Measurements from ENCODE around the gene IL10RA. TPM values are rescaled to one million over a fixed set of nuclear protein-coding genes. Genes with fewer than 3 reads are reported as not detected.

IL10RA gene
- polyA plus RNA-seq, 3 donors: 152 to 413 (median 226) TPM

GRCh38 chr11:118042796-118043195, 56.6 kb downstream of the IL10RA start:
- 100% methylated on average over 1 of the region's 4 CpGs for WGBS (ENCODE audit: insufficient coverage)
- intact Hi-C loops (cut with micrococcal nuclease): no loop called here
- H3K4me1 ChIP-seq (ENCODE audit: control insufficient read depth in 1 of 2, insufficient read depth in 2 of 2, low read length in 2 of 2): no peaks in the 10 kb centered on the region

GRCh38 chr11:118045191-118045590, 59.0 kb downstream of the IL10RA start:
- Histone ChIP-seq H3K4me3 (replicated peaks in 1 of 3; ENCODE audit: low read depth in 2 of 3, low read length in 3 of 3) (no peak overlapping the region), H2AFZ (ENCODE audit: insufficient read depth, low read depth, low read length, poor library complexity, severe bottlenecking) (no peak overlapping the region), H3K4me1 (ENCODE audit: control insufficient read depth in 1 of 2, insufficient read depth in 2 of 2, low read length in 2 of 2) (no peaks in the 10 kb centered on the region), H3K27me3 (ENCODE audit: control insufficient read depth in 2 of 2, insufficient read depth in 2 of 2, low read length in 2 of 2) (no peaks in the 10 kb centered on the region), H3K9ac (ENCODE audit: insufficient read depth, low read length, poor library complexity, severe bottlenecking) (no peak overlapping the region), H4K20me1 (ENCODE audit: insufficient read depth, low read length) (no peaks in the 10 kb centered on the region), H3K27ac (ENCODE audit: low read depth in 1 of 2, low read length in 2 of 2) (no peak overlapping the region), H3K79me2 (ENCODE audit: insufficient read depth, low read length) (no peaks in the 10 kb centered on the region), H3K4me2 (replicated peaks; ENCODE audit: extremely low read depth, low read length, poor library complexity, severe bottlenecking) (no peak overlapping the region), H3K9me3 (replicated peaks in 1 of 2; ENCODE audit: control insufficient read depth in 1 of 2, insufficient read depth in 1 of 2, low read length in 2 of 2) (no peaks in the 10 kb centered on the region), H3K36me3 (replicated peaks in 1 of 2; ENCODE audit: control insufficient read depth in 1 of 2, insufficient read depth in 2 of 2, low read length in 2 of 2) (no peaks in the 10 kb centered on the region)
- intact Hi-C loops (cut with micrococcal nuclease): no loop called here
- no CpG with 5 or more reads among the region's 2 CpGs for WGBS (ENCODE audit: insufficient coverage)
- Mint-ChIP-seq H3K4me1 (peaks cover 15% of the 10 kb centered on the region), H3K27ac (no peak overlapping the region), H3K27me3 (ENCODE audit: low read depth in 3 of 3) (peaks cover 0 to 6% (median 4%) of the 10 kb centered on the region in 3 donors), H3K9me3 (peaks cover 0 to 2% (median 0%) of the 10 kb centered on the region in 7 donors), H3K4me3 (no peak overlapping the region), H3K36me3 (no peaks in the 10 kb centered on the region)
- TF ChIP-seq CTCF (IDR thresholded peaks at IDR 0.05): no peak
- no peak for DNase-seq

More at GRCh38 chr11:118042796-118043195, 56.6 kb downstream of the IL10RA start:
- no peak for TF ChIP-seq CTCF (IDR thresholded peaks at IDR 0.05)
- DNase-seq: no peak
- no peaks in the 10 kb centered on the region for H3K36me3 ChIP-seq (replicated peaks in 1 of 2; ENCODE audit: control insufficient read depth in 1 of 2, insufficient read depth in 2 of 2, low read length in 2 of 2)
- H3K9me3 Mint-ChIP-seq: peaks cover 0 to 1% (median 0%) of the 10 kb centered on the region in 7 donors
- peaks cover 9% of the 10 kb centered on the region for H3K4me1 Mint-ChIP-seq
- H3K79me2 ChIP-seq (ENCODE audit: insufficient read depth, low read length): no peaks in the 10 kb centered on the region
- H2AFZ ChIP-seq (ENCODE audit: insufficient read depth, low read depth, low read length, poor library complexity, severe bottlenecking): no peak overlapping the region
- no peak overlapping the region for H3K9ac ChIP-seq (ENCODE audit: insufficient read depth, low read length, poor library complexity, severe bottlenecking)
- no peaks in the 10 kb centered on the region for H3K36me3 Mint-ChIP-seq
- H3K27ac ChIP-seq (ENCODE audit: low read depth in 1 of 2, low read length in 2 of 2): no peak overlapping the region
- no peaks in the 10 kb centered on the region for H3K9me3 ChIP-seq (replicated peaks in 1 of 2; ENCODE audit: control insufficient read depth in 1 of 2, insufficient read depth in 1 of 2, low read length in 2 of 2)
- no peak overlapping the region for H3K4me2 ChIP-seq (replicated peaks; ENCODE audit: extremely low read depth, low read length, poor library complexity, severe bottlenecking)
- no peaks in the 10 kb centered on the region for H3K27me3 ChIP-seq (ENCODE audit: control insufficient read depth in 2 of 2, insufficient read depth in 2 of 2, low read length in 2 of 2)
- H3K27me3 Mint-ChIP-seq (ENCODE audit: low read depth in 3 of 3): peaks cover 0 to 4% (median 3%) of the 10 kb centered on the region in 3 donors
- no peak overlapping the region for H3K27ac Mint-ChIP-seq
- no peak overlapping the region for H3K4me3 ChIP-seq (replicated peaks in 1 of 3; ENCODE audit: low read depth in 2 of 3, low read length in 3 of 3)
- no peak overlapping the region for H3K4me3 Mint-ChIP-seq
- H4K20me1 ChIP-seq (ENCODE audit: insufficient read depth, low read length): no peaks in the 10 kb centered on the region
